GM21381 (cell line): Measurements from ENCODE around the gene FOXJ3.
A peak's percentile ranks its signal among the peaks of the same experiment; 100 is the strongest.

Source experiments
- ATAC-seq: cut with Tn5 transposase; IDR thresholded peaks from one replicate; pipeline ENCODE4 v1.9.1; 2021; ENCODE audit warnings: mild to moderate bottlenecking, moderate library complexity; ENCODE audit not compliant: unreplicated experiment

Gene FOXJ3

GRCh38 chr1:42334240-42335049, 590 bp downstream of the FOXJ3 start:
- peak; percentile 57 for ATAC-seq

GRCh38 chr1:42333662-42334239, 1.3 kb downstream of the FOXJ3 start:
- ATAC-seq = no peak

- no peak for ATAC-seq
Observed at GRCh38 chr1:42332877-42333276, 2.2 kb downstream of the FOXJ3 start.

GRCh38 chr1:42330215-42330614, 4.8 kb downstream of the FOXJ3 start:
- ATAC-seq = no peak

- no peak for ATAC-seq
Observed at GRCh38 chr1:42328916-42329496, 6.0 kb downstream of the FOXJ3 start.

- ATAC-seq = no peak
Observed at GRCh38 chr1:42328047-42328625, 6.9 kb downstream of the FOXJ3 start.

- ATAC-seq = no peak
Observed at GRCh38 chr1:42325014-42325402, 10.0 kb downstream of the FOXJ3 start.

- no peak for ATAC-seq
Observed at GRCh38 chr1:42324398-42325013, 10.5 kb downstream of the FOXJ3 start.

GRCh38 chr1:42323551-42323950, 11.5 kb downstream of the FOXJ3 start:
- ATAC-seq = no peak

GRCh38 chr1:42322577-42322976, 12.5 kb downstream of the FOXJ3 start:
- ATAC-seq = no peak

GRCh38 chr1:42321731-42322130, 13.3 kb downstream of the FOXJ3 start:
- ATAC-seq = no peak

GRCh38 chr1:42320708-42321107, 14.3 kb downstream of the FOXJ3 start:
- ATAC-seq = no peak

- no peak for ATAC-seq
Observed at GRCh38 chr1:42319871-42320484, 15.1 kb downstream of the FOXJ3 start.

GRCh38 chr1:42319128-42319851, 15.7 kb downstream of the FOXJ3 start:
- ATAC-seq = no peak

GRCh38 chr1:42318601-42319000, 16.4 kb downstream of the FOXJ3 start:
- no peak for ATAC-seq

GRCh38 chr1:42317308-42317707, 17.7 kb downstream of the FOXJ3 start:
- no peak for ATAC-seq

- no peak for ATAC-seq
Observed at GRCh38 chr1:42316292-42316691, 18.7 kb downstream of the FOXJ3 start.

- ATAC-seq = no peak
Observed at GRCh38 chr1:42315500-42315899, 19.5 kb downstream of the FOXJ3 start.

- no peak for ATAC-seq
Observed at GRCh38 chr1:42313970-42314369, 21.1 kb downstream of the FOXJ3 start.

GRCh38 chr1:42312576-42313212, 22.3 kb downstream of the FOXJ3 start:
- no peak for ATAC-seq
